ENCODE results near the gene STOML3. TPM values are rescaled to one million over a fixed set of nuclear protein-coding genes. Genes with fewer than 3 reads are reported as not detected.

STOML3 gene
- total RNA-seq, 2 donors from 2014 or later, result not detected

DNA sequence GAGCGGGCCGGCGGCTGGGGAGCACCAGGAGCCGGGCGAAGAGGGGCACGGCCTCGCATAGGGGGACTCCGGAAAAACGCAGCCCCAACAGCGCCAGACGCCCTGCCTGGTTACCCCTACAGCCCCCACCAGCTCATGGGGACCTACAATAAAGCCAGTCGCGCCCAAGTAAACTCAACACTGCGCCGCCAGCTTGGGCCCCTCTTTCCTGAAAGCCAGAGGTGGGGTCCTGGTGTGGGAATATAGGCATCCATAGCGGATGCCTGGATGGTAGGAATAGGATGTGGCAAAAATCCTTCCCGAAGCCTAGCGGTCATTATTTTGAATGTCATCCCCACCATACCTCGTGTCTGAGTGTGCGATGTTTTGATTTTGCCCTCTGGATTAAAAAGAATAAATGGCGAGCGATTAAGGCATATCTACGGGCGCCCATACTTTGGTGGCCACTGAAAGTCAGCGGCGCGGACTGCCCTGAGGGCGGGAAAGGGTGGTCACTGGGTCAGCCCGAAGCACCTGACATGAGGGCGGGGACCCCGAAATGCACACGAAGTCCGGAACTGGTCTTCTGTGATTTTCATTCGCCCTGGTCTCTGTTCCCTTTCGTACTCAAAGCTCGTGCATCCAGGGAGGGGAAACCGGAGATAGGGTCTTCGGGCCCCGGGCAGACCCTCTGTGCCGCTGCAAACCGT lies 47.4 kb upstream of the STOML3 start, which contains the start of the genes NHLRC3 and PROSER1:
Gene NHLRC3 (plus strand): TSS at position 577 of the 689 bp plus-strand sequence. CDS start 184 bp downstream, outside the sequence.
Gene PROSER1 (minus strand): TSS at position 210 of the 689 bp plus-strand sequence. CDS start 847 bp downstream, outside the sequence.
- Histone ChIP-seq H3K4me1 (peaks cover 42% of the 10 kb centered on the region), H3K9me3 (no peaks in the 10 kb centered on the region), H3K27me3 (no peaks in the 10 kb centered on the region), H3K27ac (peak within 1 kb of the TSS; percentile 82 to 97 (median 90)), H3K36me3 (replicated peaks in 1 of 2; ENCODE audit: insufficient read depth in 1 of 2, low read depth in 2 of 2) (no peaks in the 10 kb centered on the region), H3K4me3 (peak within 1 kb of the TSS; percentile 87 to 92)
- intact Hi-C loops (cut with DNase I), result no loop called here
- peak; percentile 92 to 96 (median 93) for DNase-seq
- 0% methylated on average over 10 to 41 of the region's 41 CpGs for WGBS, 2 donors
- TF ChIP-seq, protein P1, sequence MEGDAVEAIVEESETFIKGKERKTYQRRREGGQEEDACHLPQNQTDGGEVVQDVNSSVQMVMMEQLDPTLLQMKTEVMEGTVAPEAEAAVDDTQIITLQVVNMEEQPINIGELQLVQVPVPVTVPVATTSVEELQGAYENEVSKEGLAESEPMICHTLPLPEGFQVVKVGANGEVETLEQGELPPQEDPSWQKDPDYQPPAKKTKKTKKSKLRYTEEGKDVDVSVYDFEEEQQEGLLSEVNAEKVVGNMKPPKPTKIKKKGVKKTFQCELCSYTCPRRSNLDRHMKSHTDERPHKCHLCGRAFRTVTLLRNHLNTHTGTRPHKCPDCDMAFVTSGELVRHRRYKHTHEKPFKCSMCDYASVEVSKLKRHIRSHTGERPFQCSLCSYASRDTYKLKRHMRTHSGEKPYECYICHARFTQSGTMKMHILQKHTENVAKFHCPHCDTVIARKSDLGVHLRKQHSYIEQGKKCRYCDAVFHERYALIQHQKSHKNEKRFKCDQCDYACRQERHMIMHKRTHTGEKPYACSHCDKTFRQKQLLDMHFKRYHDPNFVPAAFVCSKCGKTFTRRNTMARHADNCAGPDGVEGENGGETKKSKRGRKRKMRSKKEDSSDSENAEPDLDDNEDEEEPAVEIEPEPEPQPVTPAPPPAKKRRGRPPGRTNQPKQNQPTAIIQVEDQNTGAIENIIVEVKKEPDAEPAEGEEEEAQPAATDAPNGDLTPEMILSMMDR (IDR thresholded peaks at IDR 0.05), result peak in 4 of 7 experiments; percentile 3 to 24 (median 9)
- peak; percentile 5 to 78 (median 72) for TF ChIP-seq POLR2A (IDR thresholded peaks at IDR 0.05)
- ATAC-seq, result peak; percentile 95

DNA sequence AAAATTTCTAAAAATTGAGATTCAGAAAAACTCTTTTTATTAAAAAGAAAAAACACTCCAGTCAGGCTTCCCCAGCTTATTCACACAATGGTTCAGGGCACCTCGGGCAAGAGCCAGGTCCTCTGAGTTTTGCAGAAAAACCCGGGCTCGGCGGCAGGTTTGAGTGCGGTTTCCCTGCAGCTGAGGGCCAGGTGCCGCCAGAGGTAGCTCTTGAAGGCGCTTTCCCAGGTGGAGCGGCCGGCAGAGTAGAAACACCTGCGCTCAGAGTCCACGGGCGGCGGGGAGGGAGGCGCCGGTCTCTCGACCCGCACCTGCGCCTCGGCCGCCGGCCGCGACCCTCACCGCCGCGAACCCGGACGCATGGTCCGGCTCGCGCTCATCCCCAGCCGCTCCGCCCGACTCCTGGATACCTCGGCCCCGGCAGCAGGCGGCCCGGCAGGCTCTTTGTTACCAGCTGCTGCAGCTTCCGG lies 46.8 kb upstream of the STOML3 start:
- H3K27ac ChIP-seq, result peak overlapping the region; percentile 82 to 97 (median 90)
- intact Hi-C loops (cut with DNase I), result no loop called here
- no peaks in the 10 kb centered on the region for H3K27me3 ChIP-seq
- H3K9me3 ChIP-seq, result no peaks in the 10 kb centered on the region
- peak in 1 of 3 donors; percentile 77 for TF ChIP-seq POLR2A (IDR thresholded peaks at IDR 0.05)
- TF ChIP-seq, protein P1 (IDR thresholded peaks at IDR 0.05), result peak in 1 of 7 experiments; percentile 9
- peak; percentile 57 for ATAC-seq
- peaks cover 42% of the 10 kb centered on the region for H3K4me1 ChIP-seq
- H3K36me3 ChIP-seq (replicated peaks in 1 of 2; ENCODE audit: insufficient read depth in 1 of 2, low read depth in 2 of 2), result no peaks in the 10 kb centered on the region
- peak overlapping the region; percentile 87 to 92 for H3K4me3 ChIP-seq
- DNase-seq, result no peak
- 0 to 1% methylated on average over 9 to 24 of the region's 39 CpGs for WGBS, 2 donors

DNA sequence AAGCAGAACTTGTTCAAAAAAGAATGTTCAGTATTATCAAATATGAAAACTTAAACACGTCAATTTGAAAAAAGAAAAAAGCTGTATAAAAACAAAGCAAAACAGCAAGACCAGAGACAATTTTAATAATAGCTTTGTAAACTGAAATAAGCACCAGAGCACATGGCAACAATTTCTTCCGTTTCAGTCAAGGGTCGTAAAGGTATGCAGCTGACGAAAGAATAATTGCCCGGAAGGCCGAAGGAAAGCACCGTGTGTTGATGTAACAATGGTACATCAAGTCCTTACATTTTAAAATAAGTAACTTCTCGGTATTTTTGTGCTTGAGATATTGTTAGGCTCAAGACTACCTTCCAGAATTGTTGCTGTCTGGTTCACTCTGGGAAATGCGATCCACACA lies 45.6 kb upstream of the STOML3 start:
- WGBS, 2 donors, result 1% methylated on average over 9 of the region's 9 CpGs
- H3K9me3 ChIP-seq, result no peaks in the 10 kb centered on the region
- DNase-seq, result peak in 1 of 4 donors; percentile 11
- H3K27ac ChIP-seq, result no peak overlapping the region
- peaks cover 42% of the 10 kb centered on the region for H3K4me1 ChIP-seq
- H3K4me3 ChIP-seq, result peak overlapping the region in 1 of 2 donors; percentile 92
- no peaks in the 10 kb centered on the region for H3K36me3 ChIP-seq (replicated peaks in 1 of 2; ENCODE audit: insufficient read depth in 1 of 2, low read depth in 2 of 2)
- intact Hi-C loops (cut with DNase I), result no loop called here
- no peak for ATAC-seq
- no peaks in the 10 kb centered on the region for H3K27me3 ChIP-seq
- TF ChIP-seq, protein P1 (IDR thresholded peaks at IDR 0.05), result no peak
- TF ChIP-seq POLR2A (IDR thresholded peaks at IDR 0.05), result no peak

DNA sequence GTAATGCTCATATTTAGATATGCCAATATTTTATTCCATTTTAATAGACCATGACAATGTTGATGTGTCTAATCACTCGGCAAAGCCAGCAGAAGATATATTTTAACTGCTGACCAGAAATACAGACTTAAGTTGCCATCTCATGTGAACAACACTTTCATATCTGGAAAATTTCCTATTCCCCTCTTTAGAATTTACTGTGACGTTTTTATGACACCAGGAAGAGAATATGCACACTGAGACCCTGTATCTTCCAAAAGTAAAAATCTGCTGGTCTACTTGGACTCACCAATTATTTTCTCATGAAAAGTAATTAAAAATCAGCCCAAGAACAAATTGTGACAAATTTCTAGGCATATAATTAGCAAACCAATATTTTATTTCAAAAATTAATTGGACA lies 45.2 kb upstream of the STOML3 start:
- 12 to 14% methylated on average over 2 of the region's 2 CpGs for WGBS, 2 donors
- Histone ChIP-seq H3K4me1 (peaks cover 42% of the 10 kb centered on the region), H3K9me3 (no peaks in the 10 kb centered on the region)

More for the DNA sequence above, 45.2 kb upstream of the STOML3 start:
- H3K27ac ChIP-seq, result no peak overlapping the region
- H3K36me3 ChIP-seq (replicated peaks in 1 of 2; ENCODE audit: insufficient read depth in 1 of 2, low read depth in 2 of 2), result no peaks in the 10 kb centered on the region
- intact Hi-C loops (cut with DNase I), result no loop called here
- no peak for ATAC-seq
- H3K4me3 ChIP-seq, result peak overlapping the region in 1 of 2 donors; percentile 92
- DNase-seq, result no peak
- no peaks in the 10 kb centered on the region for H3K27me3 ChIP-seq
- TF ChIP-seq, protein P1 (IDR thresholded peaks at IDR 0.05), result no peak
- TF ChIP-seq POLR2A (IDR thresholded peaks at IDR 0.05), result no peak

Data from body of pancreas (tissue), 4 donors.